ACC112 (cell line): Measurements from ENCODE around the gene GRK5.

Experiments used
- H2AFZ ChIP-seq: fragments of 200-600 bp; sonication (generic); one replicate; pipeline ENCODE4 v1.6.0; 2017; ENCODE audit warnings: antibody characterized with exemption, low read length; ENCODE audit not compliant: unreplicated experiment
- H3K27ac ChIP-seq: fragments of 200-600 bp; sonication (generic); 2 replicates; pipeline ENCODE4 v1.5.1; 2014; ENCODE audit warnings: low read depth, mild to moderate bottlenecking, antibody characterized with exemption, low read length, moderate library complexity
- H3K27me3 ChIP-seq: fragments of 200-600 bp; sonication (generic); 2 replicates; pipeline ENCODE4 v1.6.1; 2014; ENCODE audit warnings: mild to moderate bottlenecking, antibody characterized with exemption, low read length, moderate library complexity, mixed read lengths; ENCODE audit not compliant: insufficient read depth
- H3K36me3 ChIP-seq: fragments of 200-600 bp; sonication (generic); 2 replicates; pipeline ENCODE4 v1.6.1; 2016; ENCODE audit warnings: mild to moderate bottlenecking, antibody characterized with exemption, low read length, moderate library complexity, mixed read lengths; ENCODE audit not compliant: insufficient read depth
- H3K4me1 ChIP-seq: fragments of 200-600 bp; sonication (generic); one replicate; pipeline ENCODE4 v1.6.1; 2016; ENCODE audit warnings: low read length, mixed read lengths; ENCODE audit not compliant: insufficient read depth, unreplicated experiment, control insufficient read depth
- H3K4me3 ChIP-seq: fragments of 200-600 bp; sonication (generic); 2 replicates; pipeline ENCODE4 v1.5.1; 2014; ENCODE audit warnings: mild to moderate bottlenecking, low read depth, low read length
- H3K79me2 ChIP-seq: fragments of 200-600 bp; sonication (generic); one replicate; pipeline ENCODE4 v1.6.0; 2016; ENCODE audit warnings: low read length; ENCODE audit not compliant: control insufficient read depth, unreplicated experiment, insufficient read depth

GRK5 gene

DNA sequence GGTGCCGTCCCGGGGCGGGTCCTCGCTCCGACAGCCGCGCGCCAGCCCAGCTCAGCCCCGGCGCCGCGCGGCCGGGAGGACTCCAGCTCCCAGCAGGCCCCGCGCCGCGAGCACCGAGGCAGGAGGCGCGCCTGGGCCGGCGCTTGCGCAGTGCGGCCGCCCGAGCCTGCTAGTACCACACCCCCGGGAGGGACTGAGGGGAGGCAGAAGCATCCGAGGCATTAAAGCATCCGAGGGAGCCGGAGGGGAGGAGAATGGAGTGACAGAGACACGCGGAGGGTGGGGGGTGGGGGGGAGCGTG lies at the start of gene GRK5:
GRK5 (plus strand) TSS at position 206 of the 301 bp plus-strand sequence. CDS start 347 bp downstream, outside the sequence.
- Histone ChIP-seq H3K27ac (peak within 1 kb of the TSS; percentile 81), H2AFZ (peak within 1 kb of the TSS; percentile 92), H3K27me3 (no peaks in the 10 kb centered on the region), H3K79me2 (peaks cover 37% of the 10 kb centered on the region), H3K4me1 (peaks cover 42% of the 10 kb centered on the region), H3K36me3 (no peaks in the 10 kb centered on the region), H3K4me3 (peak within 1 kb of the TSS; percentile 95)

DNA sequence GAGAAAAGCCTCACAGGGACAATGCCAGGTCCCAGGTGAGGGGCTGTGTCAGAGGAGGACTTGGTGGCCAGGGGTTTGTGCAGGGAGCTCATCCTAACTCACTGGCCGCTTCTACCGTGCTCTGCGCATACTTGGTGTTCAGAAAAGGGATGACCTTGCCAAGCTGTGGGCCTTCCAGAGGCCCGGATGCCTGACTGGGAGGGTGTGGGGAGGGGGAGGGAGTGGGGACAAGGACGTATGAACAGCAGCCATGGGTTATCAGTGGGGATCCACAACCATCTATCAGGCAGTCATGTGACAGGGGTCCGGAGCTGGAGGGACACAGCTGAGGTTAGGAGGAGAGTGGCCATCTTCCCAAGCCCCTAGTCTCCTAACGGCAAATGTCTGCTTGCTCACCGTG lies 48.0 kb upstream of the GRK5 start:
- Histone ChIP-seq H3K4me3 (no peak overlapping the region), H3K27ac (no peak overlapping the region), H3K4me1 (peaks cover 16% of the 10 kb centered on the region), H3K36me3 (peaks cover 8% of the 10 kb centered on the region; the same call in 1 of the 2 replicates), H3K79me2 (no peaks in the 10 kb centered on the region), H2AFZ (no peak overlapping the region), H3K27me3 (no peaks in the 10 kb centered on the region)

DNA sequence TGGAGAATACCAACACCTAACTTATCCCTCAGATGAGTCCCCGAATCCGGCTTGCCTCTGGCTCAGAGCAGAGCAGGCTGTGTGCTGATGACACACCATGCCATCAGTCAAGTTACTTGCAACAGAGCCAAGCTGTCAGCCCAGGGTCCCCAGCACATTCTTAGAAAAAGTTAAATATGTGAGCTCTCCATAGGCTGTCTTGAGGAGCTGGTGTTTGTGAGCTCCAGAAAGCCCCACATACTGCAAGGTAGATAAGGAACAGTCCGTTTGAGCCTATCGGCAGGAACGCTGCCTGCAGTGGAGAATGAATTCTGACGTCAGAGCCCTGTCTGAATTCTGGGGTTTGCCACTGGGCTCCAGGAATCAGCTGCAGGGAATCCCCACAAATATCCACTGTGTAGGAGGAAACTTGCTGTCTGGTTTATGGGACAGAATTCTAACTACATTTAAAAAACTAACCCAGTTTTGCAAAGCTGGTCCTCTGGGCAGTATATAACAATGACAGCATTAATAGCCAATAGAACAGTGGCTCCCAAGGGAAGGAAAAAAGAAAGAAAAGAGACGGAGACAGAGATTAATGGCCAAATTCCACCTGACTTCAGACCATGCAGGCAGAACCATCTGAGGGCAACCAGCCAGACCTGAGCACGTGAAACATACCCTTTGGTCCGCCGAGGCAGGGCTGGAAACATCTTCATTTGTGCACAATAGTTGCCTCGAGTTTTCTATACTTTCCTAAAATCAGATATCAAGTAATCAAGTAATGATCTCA lies 45.5 kb upstream of the GRK5 start:
- Histone ChIP-seq H2AFZ (no peak overlapping the region), H3K27me3 (no peaks in the 10 kb centered on the region), H3K4me3 (no peak overlapping the region), H3K27ac (no peak overlapping the region), H3K36me3 (no peaks in the 10 kb centered on the region), H3K79me2 (no peaks in the 10 kb centered on the region), H3K4me1 (peaks cover 29% of the 10 kb centered on the region)

DNA sequence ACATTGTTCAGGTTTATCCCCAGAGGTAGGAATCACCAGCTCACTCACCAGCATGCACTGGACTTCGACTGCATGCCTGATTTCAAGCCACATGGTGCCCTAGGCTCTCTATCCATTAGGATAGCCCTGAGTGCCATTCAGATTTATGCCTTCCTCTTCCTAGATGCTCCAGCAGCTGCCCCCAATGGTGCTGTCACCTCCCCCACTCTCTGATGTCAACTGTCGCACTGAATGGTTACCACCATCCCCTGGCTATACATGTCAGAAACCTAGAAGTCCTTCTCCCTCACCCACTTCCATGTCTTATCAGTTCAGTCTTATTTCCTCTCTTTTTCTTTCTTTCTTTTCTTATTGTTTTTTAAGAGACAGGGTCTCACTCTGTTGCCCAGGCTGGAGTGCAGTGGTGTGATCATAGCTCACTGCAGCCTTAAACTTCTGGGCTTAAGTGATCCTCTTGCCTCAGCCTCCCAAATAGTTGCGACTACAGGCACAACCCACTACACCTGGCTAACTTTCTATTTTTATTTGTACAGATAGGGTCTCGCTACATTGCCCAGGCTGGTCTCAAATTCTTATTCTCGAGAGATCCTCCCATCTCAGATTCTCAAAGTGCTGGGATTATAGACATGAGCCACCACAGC lies 44.8 kb upstream of the GRK5 start:
- Histone ChIP-seq H3K27ac (no peak overlapping the region), H3K4me3 (no peak overlapping the region), H3K27me3 (no peaks in the 10 kb centered on the region), H3K36me3 (no peaks in the 10 kb centered on the region), H3K4me1 (peaks cover 29% of the 10 kb centered on the region), H3K79me2 (no peaks in the 10 kb centered on the region), H2AFZ (no peak overlapping the region)

DNA sequence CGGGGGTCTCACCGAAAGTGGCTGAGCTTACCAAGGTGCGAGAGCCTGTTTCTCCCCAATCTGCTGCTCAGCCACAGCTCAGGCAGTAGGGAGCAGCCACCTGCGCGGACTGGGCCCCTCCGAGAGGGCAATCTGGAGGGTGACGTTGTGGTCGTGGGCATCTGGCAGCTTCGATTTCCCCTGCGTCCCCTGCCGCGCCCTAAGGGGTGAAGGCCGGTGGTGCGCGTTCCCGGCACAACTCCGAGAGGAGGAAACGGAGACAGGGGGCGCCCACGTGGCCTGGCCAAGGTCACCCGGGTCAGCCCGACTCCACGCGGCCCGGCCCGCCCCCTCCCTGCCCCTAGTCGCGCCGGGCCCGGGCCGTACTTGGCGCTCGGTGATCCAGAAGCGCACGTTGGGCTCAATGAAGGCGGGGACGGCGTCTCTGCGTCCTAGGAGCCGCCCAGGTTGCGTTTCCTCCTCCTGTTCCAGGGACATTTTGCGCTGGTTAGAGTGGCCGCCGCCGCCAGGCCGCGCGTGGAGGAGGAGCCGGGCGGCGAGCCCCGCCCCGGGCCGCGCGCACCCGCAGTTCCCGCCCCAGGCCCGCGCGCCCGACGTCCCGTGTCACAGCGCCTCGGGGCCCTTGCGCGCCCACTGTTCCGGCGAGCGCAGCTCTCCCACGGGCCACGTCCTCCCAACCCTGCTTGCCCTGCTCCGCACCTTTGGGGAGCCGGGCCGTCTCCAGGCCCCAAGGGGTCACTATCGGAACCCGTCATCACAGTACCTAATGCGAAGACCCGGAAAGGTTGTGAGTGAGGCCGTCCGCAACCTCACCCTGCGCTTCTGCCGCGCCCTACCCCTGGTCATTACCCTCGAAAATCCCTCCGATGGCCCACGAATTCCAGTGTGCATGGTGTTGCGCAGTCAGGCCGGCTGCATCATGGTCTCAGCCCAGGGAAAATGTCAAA lies 41.9 kb upstream of the GRK5 start, which contains the start of gene SFXN4:
SFXN4 (minus strand) TSS at position 544 of the 947 bp plus-strand sequence; CDS start at position 477, 67 bp downstream.
- Histone ChIP-seq H3K4me1 (peaks cover 29% of the 10 kb centered on the region), H3K27me3 (no peaks in the 10 kb centered on the region), H3K36me3 (peaks cover 20% of the 10 kb centered on the region), H3K27ac (0 out of 2 replicates have a peak within 1 kb of the TSS, but pooled peaks have one; percentile 12), H2AFZ (peak within 1 kb of the TSS; percentile 88), H3K4me3 (peak within 1 kb of the TSS; percentile 92), H3K79me2 (no peaks in the 10 kb centered on the region)

DNA sequence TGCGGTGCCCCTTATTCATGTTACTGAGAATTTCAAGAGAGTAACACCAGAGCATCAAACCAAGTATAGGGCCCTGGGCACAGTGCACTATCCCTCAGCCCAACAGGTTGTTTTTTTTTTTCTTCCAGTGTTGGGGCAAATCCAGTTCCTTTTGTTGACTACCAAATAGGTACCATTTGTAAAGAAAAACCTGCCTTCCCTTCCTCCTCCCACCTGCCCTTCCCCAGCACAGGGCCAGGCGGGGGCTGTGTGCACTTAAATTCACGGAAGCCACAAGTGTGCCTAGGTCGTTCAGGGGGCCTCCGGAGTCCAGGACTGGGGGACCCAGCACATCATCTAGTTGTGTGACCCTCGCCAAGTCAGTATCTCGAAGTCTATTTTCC lies 41.3 kb upstream of the GRK5 start:
- H3K4me1 ChIP-seq: peaks cover 29% of the 10 kb centered on the region
- H3K36me3 ChIP-seq: peaks cover 20% of the 10 kb centered on the region
- peak overlapping the region; percentile 70 for H2AFZ ChIP-seq
- H3K4me3 ChIP-seq: peak overlapping the region; percentile 92
- no peak overlapping the region for H3K27ac ChIP-seq
- H3K79me2 ChIP-seq: no peaks in the 10 kb centered on the region
- H3K27me3 ChIP-seq: no peaks in the 10 kb centered on the region

DNA sequence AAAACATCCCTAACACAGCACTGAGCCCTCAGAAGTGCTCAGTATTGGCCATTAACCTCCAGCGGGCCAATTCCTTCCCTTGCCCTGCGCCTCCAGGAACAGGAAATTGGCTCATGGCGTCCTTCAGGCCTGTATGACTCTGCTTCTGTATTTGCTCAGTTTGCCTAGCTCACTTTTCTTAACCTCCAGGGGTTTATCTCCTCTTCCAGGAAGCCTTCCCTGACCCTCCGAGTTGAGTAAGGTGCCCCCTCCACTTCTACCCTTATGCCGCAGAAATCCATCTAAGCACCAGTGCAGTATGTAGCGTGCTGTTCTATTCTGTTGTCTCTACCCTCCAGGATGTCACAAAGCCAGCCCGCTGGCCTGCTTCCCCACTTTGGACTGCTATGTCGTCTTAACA lies 40.8 kb upstream of the GRK5 start:
- H3K27me3 ChIP-seq: no peaks in the 10 kb centered on the region
- no peak overlapping the region for H3K27ac ChIP-seq
- no peak overlapping the region for H2AFZ ChIP-seq
- H3K79me2 ChIP-seq: peaks cover 4% of the 10 kb centered on the region
- H3K4me3 ChIP-seq: no peak overlapping the region
- peaks cover 24% of the 10 kb centered on the region for H3K36me3 ChIP-seq
- peaks cover 25% of the 10 kb centered on the region for H3K4me1 ChIP-seq

DNA sequence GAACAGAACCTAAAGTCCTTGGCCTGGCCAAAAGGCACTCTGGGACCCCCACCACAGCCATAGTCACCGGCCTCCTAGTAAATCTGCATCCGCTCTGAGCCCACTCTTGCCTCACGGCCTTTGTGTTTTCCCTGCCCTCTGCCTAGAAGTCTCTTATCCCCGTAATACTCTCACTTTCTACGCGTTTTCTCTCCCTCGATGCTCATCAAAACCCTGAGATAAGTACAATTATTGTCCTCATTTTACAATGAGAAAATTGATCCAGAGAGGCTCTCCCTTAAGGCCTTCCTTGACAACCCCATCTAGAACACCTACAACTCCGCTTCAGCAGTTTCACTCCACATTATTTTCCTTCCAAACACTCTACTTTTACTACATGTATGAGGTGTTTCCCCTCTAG lies 40.3 kb upstream of the GRK5 start:
- Histone ChIP-seq H3K4me1 (peaks cover 20% of the 10 kb centered on the region), H3K4me3 (no peak overlapping the region), H3K79me2 (peaks cover 7% of the 10 kb centered on the region), H3K36me3 (peaks cover 28% of the 10 kb centered on the region), H2AFZ (no peak overlapping the region), H3K27ac (no peak overlapping the region), H3K27me3 (no peaks in the 10 kb centered on the region)

DNA sequence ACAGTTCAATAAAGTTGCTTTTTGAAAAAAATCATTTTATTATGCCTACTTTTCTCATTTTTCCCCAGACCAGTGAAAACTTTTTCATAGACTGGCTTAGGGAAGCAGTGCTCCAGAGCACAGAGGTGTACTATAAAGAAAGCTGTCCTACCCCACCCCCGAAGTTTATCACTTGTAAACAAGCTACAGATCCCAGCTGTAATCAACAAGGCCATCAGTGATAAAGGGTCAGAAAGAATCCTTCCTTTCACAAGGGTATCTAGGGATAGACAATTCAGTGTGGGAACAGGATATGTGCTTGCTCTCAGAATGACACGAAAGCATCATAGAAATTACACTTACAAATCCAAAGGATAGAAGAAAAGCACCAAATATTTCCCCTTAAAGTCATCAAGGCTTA lies 33.3 kb upstream of the GRK5 start:
- Histone ChIP-seq H3K79me2 (peaks cover 53% of the 10 kb centered on the region), H3K4me1 (peaks cover 18% of the 10 kb centered on the region), H3K27me3 (no peaks in the 10 kb centered on the region), H3K27ac (0 out of 2 replicates have a peak overlapping the region, but pooled peaks have one; percentile 1), H2AFZ (no peak overlapping the region), H3K4me3 (no peak overlapping the region), H3K36me3 (peaks cover 29% of the 10 kb centered on the region)

DNA sequence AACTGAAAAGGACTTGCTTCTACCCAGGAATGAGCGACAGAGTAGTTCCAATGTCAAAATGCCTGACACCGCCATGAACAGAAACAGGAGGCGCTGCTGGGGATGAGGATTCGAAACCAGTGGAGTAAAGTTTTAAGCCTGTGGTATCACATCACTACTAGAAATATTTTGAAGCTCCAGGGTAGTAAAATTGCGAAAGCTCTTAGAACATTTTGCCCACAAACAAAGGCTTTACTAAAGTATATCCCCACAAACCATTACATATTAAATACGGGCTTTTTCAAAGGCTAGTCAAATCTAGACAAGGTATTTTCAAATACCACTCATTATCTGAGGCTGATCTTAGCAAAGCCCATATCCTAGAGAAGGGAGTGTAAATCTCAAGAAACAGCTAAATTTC lies 31.2 kb upstream of the GRK5 start:
- Histone ChIP-seq H2AFZ (no peak overlapping the region), H3K4me3 (no peak overlapping the region), H3K27me3 (no peaks in the 10 kb centered on the region), H3K4me1 (peaks cover 18% of the 10 kb centered on the region), H3K27ac (no peak overlapping the region), H3K36me3 (peaks cover 17% of the 10 kb centered on the region), H3K79me2 (peaks cover 53% of the 10 kb centered on the region)
